ENCODE results near the gene NUDT1.

The NUDT1 gene

DNA sequence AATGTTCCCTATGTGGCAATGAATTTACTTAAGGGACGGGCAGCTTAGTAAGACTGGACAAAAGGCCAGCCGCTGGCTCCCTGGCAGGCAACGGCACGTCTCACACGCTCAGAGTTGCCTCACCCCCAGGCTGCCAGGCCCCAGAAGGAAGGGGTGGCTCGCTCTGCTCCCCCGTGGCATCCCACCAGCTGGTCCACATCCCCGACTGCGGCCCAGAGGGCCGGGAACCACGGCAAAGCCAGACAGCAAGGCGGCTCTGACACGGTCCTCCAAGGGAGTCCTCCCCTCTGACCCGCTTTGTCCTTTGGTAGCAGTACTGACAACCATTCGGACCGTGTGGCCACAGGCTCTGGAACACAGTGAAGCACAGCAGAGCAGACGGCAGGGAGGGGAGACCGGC is 34.1 kb downstream of the NUDT1 start:
- Mint-ChIP-seq H3K4me1 (peaks cover 19% of the 10 kb centered on the region), H3K36me3 (ENCODE audit: low read depth) (peaks cover 15% of the 10 kb centered on the region), H3K4me3 (no peak overlapping the region), H3K27me3 (ENCODE audit: low read depth) (no peaks in the 10 kb centered on the region), H3K27ac (no peak overlapping the region), H3K9me3 (no peaks in the 10 kb centered on the region)
- TF ChIP-seq, protein P1, sequence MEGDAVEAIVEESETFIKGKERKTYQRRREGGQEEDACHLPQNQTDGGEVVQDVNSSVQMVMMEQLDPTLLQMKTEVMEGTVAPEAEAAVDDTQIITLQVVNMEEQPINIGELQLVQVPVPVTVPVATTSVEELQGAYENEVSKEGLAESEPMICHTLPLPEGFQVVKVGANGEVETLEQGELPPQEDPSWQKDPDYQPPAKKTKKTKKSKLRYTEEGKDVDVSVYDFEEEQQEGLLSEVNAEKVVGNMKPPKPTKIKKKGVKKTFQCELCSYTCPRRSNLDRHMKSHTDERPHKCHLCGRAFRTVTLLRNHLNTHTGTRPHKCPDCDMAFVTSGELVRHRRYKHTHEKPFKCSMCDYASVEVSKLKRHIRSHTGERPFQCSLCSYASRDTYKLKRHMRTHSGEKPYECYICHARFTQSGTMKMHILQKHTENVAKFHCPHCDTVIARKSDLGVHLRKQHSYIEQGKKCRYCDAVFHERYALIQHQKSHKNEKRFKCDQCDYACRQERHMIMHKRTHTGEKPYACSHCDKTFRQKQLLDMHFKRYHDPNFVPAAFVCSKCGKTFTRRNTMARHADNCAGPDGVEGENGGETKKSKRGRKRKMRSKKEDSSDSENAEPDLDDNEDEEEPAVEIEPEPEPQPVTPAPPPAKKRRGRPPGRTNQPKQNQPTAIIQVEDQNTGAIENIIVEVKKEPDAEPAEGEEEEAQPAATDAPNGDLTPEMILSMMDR (IDR thresholded peaks at IDR 0.05; ENCODE audit: unreplicated experiment in 3 of 3): no peak

DNA sequence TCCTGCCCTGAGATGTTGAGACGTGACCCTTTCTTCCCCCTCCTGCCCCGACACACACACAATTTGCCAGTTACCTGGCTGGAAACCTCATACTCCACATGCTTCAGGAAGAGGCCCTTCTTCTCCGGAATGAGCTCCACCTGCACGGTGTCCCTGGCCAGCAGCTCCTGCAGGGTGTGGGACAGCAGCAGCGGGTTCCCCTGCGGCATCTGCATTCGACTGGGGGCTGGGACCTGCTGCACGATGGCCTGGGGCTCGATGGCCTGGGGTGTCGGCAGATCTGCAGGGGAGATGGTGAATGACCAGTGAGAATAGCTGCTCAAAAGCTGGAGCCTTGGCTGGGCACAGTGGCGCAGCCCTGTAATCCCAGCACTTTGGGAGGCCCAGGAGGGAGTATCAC is 36.0 kb downstream of the NUDT1 start:
- Mint-ChIP-seq H3K27me3 (ENCODE audit: low read depth) (no peaks in the 10 kb centered on the region), H3K4me1 (peaks cover 32% of the 10 kb centered on the region), H3K36me3 (ENCODE audit: low read depth) (peaks cover 10% of the 10 kb centered on the region), H3K27ac (peak overlapping the region in 1 of 3 experiments; percentile 19), H3K9me3 (no peaks in the 10 kb centered on the region), H3K4me3 (no peak overlapping the region)
- TF ChIP-seq, protein P1 (IDR thresholded peaks at IDR 0.05; ENCODE audit: unreplicated experiment in 3 of 3): no peak

DNA sequence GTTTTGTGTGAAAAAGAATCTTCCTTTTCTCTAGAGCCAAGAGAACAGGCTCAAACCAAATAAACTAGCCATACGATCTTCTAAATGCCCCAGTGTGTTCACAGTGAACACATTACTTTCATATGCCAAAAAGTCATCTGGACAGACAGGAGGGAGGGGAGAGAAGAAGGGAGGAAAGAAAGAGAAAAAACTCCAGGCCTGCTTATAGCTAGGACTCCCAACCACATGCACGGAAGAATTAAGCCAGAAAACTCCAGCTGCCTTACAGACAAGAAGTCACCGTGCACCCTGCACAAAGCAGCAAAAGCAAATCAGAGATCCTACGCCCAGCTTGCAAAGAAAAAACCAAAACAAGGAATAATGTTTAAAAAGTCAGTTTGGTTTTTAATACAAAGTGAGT is 37.9 kb downstream of the NUDT1 start:
- Mint-ChIP-seq H3K27ac (peak overlapping the region; percentile 96 to 98 (median 98)), H3K27me3 (ENCODE audit: low read depth) (no peaks in the 10 kb centered on the region)

DNA sequence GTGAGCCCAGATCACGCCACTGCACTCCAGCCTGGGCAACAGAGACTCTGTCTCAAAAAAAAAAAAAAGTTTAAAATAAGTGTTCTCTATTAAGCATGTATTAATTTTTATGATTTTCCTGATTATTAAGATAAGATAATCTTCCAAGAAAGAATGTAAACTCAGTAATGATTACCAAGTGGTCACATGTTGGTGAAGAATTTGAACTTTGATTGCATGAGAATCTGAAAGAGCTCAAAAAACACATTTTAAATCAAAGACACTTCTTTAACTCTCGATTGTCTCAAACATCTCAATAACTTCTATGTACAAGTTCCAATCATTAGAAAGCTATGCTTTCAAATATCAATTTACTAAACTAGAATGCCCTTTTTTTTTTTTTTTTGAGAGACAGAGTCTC is 38.4 kb downstream of the NUDT1 start:
- TF ChIP-seq, protein P1 (IDR thresholded peaks at IDR 0.05; ENCODE audit: unreplicated experiment in 3 of 3): no peak
- no peak overlapping the region for H3K4me3 Mint-ChIP-seq
- no peaks in the 10 kb centered on the region for H3K27me3 Mint-ChIP-seq (ENCODE audit: low read depth)
- H3K4me1 Mint-ChIP-seq: peaks cover 35% of the 10 kb centered on the region
- peak overlapping the region; percentile 96 to 98 (median 98) for H3K27ac Mint-ChIP-seq
- peaks cover 6% of the 10 kb centered on the region for H3K36me3 Mint-ChIP-seq (ENCODE audit: low read depth)
- no peaks in the 10 kb centered on the region for H3K9me3 Mint-ChIP-seq

More for the DNA sequence above, 37.9 kb downstream of the NUDT1 start:
- H3K4me3 Mint-ChIP-seq: peak overlapping the region; percentile 20 to 60 (median 60)
- H3K4me1 Mint-ChIP-seq: peaks cover 35% of the 10 kb centered on the region
- H3K36me3 Mint-ChIP-seq (ENCODE audit: low read depth): peaks cover 6% of the 10 kb centered on the region
- no peaks in the 10 kb centered on the region for H3K9me3 Mint-ChIP-seq
- TF ChIP-seq, protein P1 (IDR thresholded peaks at IDR 0.05; ENCODE audit: unreplicated experiment in 3 of 3): no peak

DNA sequence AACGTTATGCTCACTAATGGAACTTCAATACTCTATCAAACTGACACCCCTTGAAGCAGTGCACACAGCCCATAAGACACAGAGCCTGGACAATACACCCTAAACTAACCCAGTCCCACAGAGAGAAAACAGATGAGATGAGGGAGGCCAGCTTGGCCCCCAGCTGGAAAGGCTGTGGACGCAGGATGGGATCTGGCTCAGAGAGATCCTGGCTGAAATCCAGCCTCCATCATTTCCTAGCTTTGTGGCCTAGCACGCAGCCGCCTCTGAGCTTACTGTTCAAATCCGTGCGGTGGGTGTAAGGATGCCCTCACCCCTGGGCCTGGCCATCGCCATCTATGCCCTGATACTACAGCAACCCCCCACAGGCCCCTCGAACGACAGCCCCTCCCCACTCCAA is 39.5 kb downstream of the NUDT1 start:
- Mint-ChIP-seq H3K27ac (peak overlapping the region; percentile 94 to 99 (median 97)), H3K4me3 (peak overlapping the region; percentile 21 to 43 (median 37)), H3K4me1 (peaks cover 35% of the 10 kb centered on the region), H3K36me3 (ENCODE audit: low read depth) (peaks cover 6% of the 10 kb centered on the region), H3K9me3 (no peaks in the 10 kb centered on the region), H3K27me3 (ENCODE audit: low read depth) (no peaks in the 10 kb centered on the region)
- TF ChIP-seq, protein P1 (IDR thresholded peaks at IDR 0.05; ENCODE audit: unreplicated experiment in 3 of 3): no peak

DNA sequence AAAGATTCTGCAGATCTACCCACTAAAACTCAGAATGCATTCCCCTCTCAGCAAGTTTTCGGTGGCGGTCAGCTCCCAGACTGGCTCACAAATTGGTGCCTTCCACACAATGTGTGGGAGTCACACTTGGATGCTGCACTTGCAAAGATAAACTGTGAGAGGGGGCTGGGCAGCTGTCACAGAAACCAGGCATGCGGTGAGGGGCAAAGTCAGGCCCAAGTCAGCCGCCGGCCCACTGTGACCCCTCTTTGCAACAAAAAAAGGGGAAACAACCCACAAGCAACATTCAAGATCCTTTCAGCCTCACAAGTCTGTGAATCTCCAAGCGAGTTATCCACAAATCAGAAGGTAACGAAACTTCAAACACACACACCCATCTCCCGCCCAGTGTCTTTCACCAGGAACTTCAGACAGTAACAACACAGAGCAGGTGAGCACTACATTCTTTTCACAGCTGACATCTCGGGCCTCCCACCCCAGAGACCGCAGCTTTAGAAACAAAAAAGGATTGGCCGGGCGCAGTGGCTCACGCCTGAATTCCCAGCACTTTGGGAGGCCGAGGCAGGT is 40.2 kb downstream of the NUDT1 start:
- Mint-ChIP-seq H3K4me1 (peaks cover 35% of the 10 kb centered on the region), H3K4me3 (peak overlapping the region; percentile 22 to 43 (median 30)), H3K9me3 (no peaks in the 10 kb centered on the region), H3K27ac (peak overlapping the region; percentile 94 to 99 (median 97)), H3K27me3 (ENCODE audit: low read depth) (no peaks in the 10 kb centered on the region), H3K36me3 (ENCODE audit: low read depth) (peaks cover 1% of the 10 kb centered on the region)
- TF ChIP-seq, protein P1 (IDR thresholded peaks at IDR 0.05; ENCODE audit: unreplicated experiment in 3 of 3): no peak

Data from nephron (organoid).